GM23338 (cell line): ENCODE measurements around the gene JAKMIP1. TPM values are rescaled to one million over a fixed set of nuclear protein-coding genes. Genes with fewer than 3 reads are reported as not detected.
A peak's percentile ranks its signal among the peaks of the same experiment; 100 is the strongest.

Experiments used
- ATAC-seq: fragments of 200-7000 bp; cut with Tn5 transposase; 3 replicates; pipeline ENCODE4 v1.9.1; 2020
- DNase-seq: peaks from one replicate; pipeline ENCODE4 v3.0.0-alpha.2; 2015; ENCODE audit warnings: low spot score
- H2AFZ ChIP-seq: fragments of 200-600 bp; sonication (generic); 2 replicates; pipeline ENCODE4 v1.8.0; 2016; ENCODE audit warnings: antibody characterized with exemption, mild to moderate bottlenecking, moderate library complexity
- H3F3A ChIP-seq: fragments of 200-600 bp; sonication (generic); replicated peaks from 2 replicates; pipeline ENCODE4 v1.8.0; 2017; ENCODE audit warnings: antibody characterized with exemption, mixed run types, low read depth
- H3K27ac ChIP-seq: fragments of 200-600 bp; sonication (generic); 2 replicates; pipeline ENCODE4 v1.6.1; 2016; ENCODE audit warnings: low read depth
- H3K27me3 ChIP-seq: fragments of 200-600 bp; sonication (generic); 2 replicates; pipeline ENCODE4 v1.8.0; 2016; ENCODE audit warnings: mild to moderate bottlenecking, mixed run types, moderate library complexity; ENCODE audit not compliant: insufficient read depth
- H3K36me3 ChIP-seq: fragments of 200-600 bp; sonication (generic); 2 replicates; pipeline ENCODE4 v1.8.0; 2016; ENCODE audit warnings: mild to moderate bottlenecking; ENCODE audit not compliant: insufficient read depth
- H3K4me1 ChIP-seq: fragments of 200-600 bp; sonication (generic); 2 replicates; pipeline ENCODE4 v1.8.0; 2016; ENCODE audit warnings: mild to moderate bottlenecking, moderate library complexity; ENCODE audit not compliant: insufficient read depth
- H3K4me2 ChIP-seq: fragments of 200-600 bp; sonication (generic); 2 replicates; pipeline ENCODE4 v1.7.1; 2017; ENCODE audit warnings: mixed run types
- H3K4me3 ChIP-seq: fragments of 200-600 bp; sonication (generic); 2 replicates; pipeline ENCODE4 v1.6.1; 2016; ENCODE audit warnings: mixed run types
- H3K79me2 ChIP-seq: fragments of 200-600 bp; sonication (generic); replicated peaks from 2 replicates; pipeline ENCODE4 v1.8.0; 2017; ENCODE audit warnings: mild to moderate bottlenecking; ENCODE audit not compliant: insufficient read depth
- H3K9me2 ChIP-seq: fragments of 200-600 bp; sonication (generic); 2 replicates; pipeline ENCODE4 v1.8.0; 2017; ENCODE audit not compliant: insufficient read depth
- H4K20me1 ChIP-seq: fragments of 200-600 bp; sonication (generic); replicated peaks from 2 replicates; pipeline ENCODE4 v1.8.0; 2017; ENCODE audit warnings: mild to moderate bottlenecking; ENCODE audit not compliant: insufficient read depth
- H3K27ac Mint-ChIP-seq: 2 replicates; pipeline ENCODE4 v1.8.0; 2020; ENCODE audit warnings: inconsistent platforms, mild to moderate bottlenecking, moderate library complexity, mixed read lengths
- H3K27me3 Mint-ChIP-seq: 3 replicates; pipeline ENCODE4 v1.8.0; 2022; ENCODE audit warnings: low read depth, mild to moderate bottlenecking, moderate library complexity, mixed read lengths, inconsistent platforms; ENCODE audit not compliant: insufficient read depth, poor library complexity
- H3K36me3 Mint-ChIP-seq: 3 replicates; pipeline ENCODE4 v1.8.0; 2021; ENCODE audit warnings: low read depth, mild to moderate bottlenecking, inconsistent platforms, moderate library complexity, mixed read lengths
- H3K4me1 Mint-ChIP-seq: 3 replicates; pipeline ENCODE4 v1.8.0; 2020; ENCODE audit warnings: mild to moderate bottlenecking, inconsistent platforms, mixed read lengths
- H3K4me3 Mint-ChIP-seq: 3 replicates; pipeline ENCODE4 v1.8.0; 2021; ENCODE audit warnings: moderate library complexity, mild to moderate bottlenecking, inconsistent platforms, mixed read lengths
- H3K9me3 Mint-ChIP-seq: 3 replicates; pipeline ENCODE4 v1.8.0; 2020; ENCODE audit warnings: moderate library complexity, mild to moderate bottlenecking, inconsistent platforms, mixed read lengths
- CREB1 ChIP-seq: fragments of 250-450 bp; sonication (Bioruptor Pico); IDR thresholded peaks from 2 replicates; pipeline ENCODE4 v1.5.0; 2020; ENCODE audit warnings: low read depth, mild to moderate bottlenecking, moderate library complexity
- CTCF ChIP-seq, 2 experiments: fragments of 200-600 bp in 1 of 2; sonication (generic) in 1 of 2; conservative IDR thresholded peaks; 2 replicates each; pipeline versions ENCODE4 v1.5.1 to v1.6.1; 2016 to 2017; ENCODE audit warnings: antibody characterized with exemption in 2 of 2, low read depth in 2 of 2, mild to moderate bottlenecking in 2 of 2, moderate library complexity in 1 of 2
- EZH2 ChIP-seq: fragments of 200-600 bp; sonication (generic); IDR thresholded peaks from one replicate; pipeline ENCODE4 v1.8.0; 2017; ENCODE audit warnings: antibody characterized with exemption, mild to moderate bottlenecking, low read depth; ENCODE audit not compliant: unreplicated experiment
- EZH2phosphoT487 ChIP-seq: fragments of 200-600 bp; sonication (generic); IDR thresholded peaks from one replicate; pipeline ENCODE4 v1.8.1; 2018; ENCODE audit warnings: antibody characterized with exemption; ENCODE audit not compliant: unreplicated experiment
- JUNB ChIP-seq: IDR thresholded peaks from one replicate; pipeline ENCODE4 v1.6.1; 2016; ENCODE audit warnings: antibody characterized with exemption; ENCODE audit not compliant: unreplicated experiment
- NANOG ChIP-seq: IDR thresholded peaks from 2 replicates; pipeline ENCODE4 v1.6.1; 2016; ENCODE audit warnings: antibody characterized with exemption, borderline replicate concordance
- POLR2AphosphoS5 ChIP-seq: IDR thresholded peaks from 2 replicates; pipeline ENCODE4 v1.6.1; 2016; ENCODE audit warnings: antibody characterized with exemption, low read depth
- STAT1 ChIP-seq: IDR thresholded peaks from one replicate; pipeline ENCODE4 v1.6.1; 2016; ENCODE audit warnings: antibody characterized with exemption; ENCODE audit not compliant: unreplicated experiment
- ZNF114 ChIP-seq: fragments of 250-450 bp; sonication (Bioruptor Pico); IDR thresholded peaks from 2 replicates; pipeline ENCODE4 v1.5.0; 2020; ENCODE audit warnings: mild to moderate bottlenecking, moderate library complexity
- ZNF331 ChIP-seq: fragments of 250-450 bp; sonication (Bioruptor Pico); IDR thresholded peaks from 2 replicates; pipeline ENCODE4 v1.5.0; 2020; ENCODE audit warnings: low read depth, mild to moderate bottlenecking, moderate library complexity
- ZNF462 ChIP-seq: fragments of 250-450 bp; sonication (Bioruptor Pico); IDR thresholded peaks from 2 replicates; pipeline ENCODE4 v1.5.0; 2020; ENCODE audit warnings: mild to moderate bottlenecking, moderate library complexity
- polyA plus RNA-seq: library from polyadenylated mRNA; unstranded; fragments of >200 nt; fragmentation: Nextera tagmentation; extraction: Ambion mirVana; gene quantifications from 2 replicates; pipeline ENCODE4 v1.2.1, GENCODE V29; 2016
- total RNA-seq: library from RNA; depleted of rRNA; stranded (reverse); fragments of >200 nt; shearing (Covaris generic); gene quantifications from 2 replicates; pipeline ENCODE4 v1.2.3, GENCODE V29; 2014
- TF ChIP-seq, protein P1 (sequence below): IDR thresholded peaks from 2 replicates; pipeline ENCODE4 v1.6.1; 2016; ENCODE audit warnings: antibody characterized with exemption
- TF ChIP-seq, protein P2 (sequence below): IDR thresholded peaks from one replicate; pipeline ENCODE4 v1.6.1; 2018; ENCODE audit warnings: antibody characterized with exemption; ENCODE audit not compliant: unreplicated experiment

The JAKMIP1 gene
- total and polyA plus RNA-seq, 2 experiments from 2014 or later: 4.6 to 5.1 TPM

- H3F3A ChIP-seq: 0 out of 2 replicates have a peak, but pooled peaks cover 4% of the 10 kb centered on the region
- peak overlapping the region; percentile 73; the same call in 1 of the 2 replicates for H3K4me3 ChIP-seq
- Mint-ChIP-seq H3K4me1 (peaks cover 26% of the 10 kb centered on the region), H3K27me3 (peaks cover 20% of the 10 kb centered on the region), H3K9me3 (peaks cover 7% of the 10 kb centered on the region; the same call in 2 of the 3 replicates), H3K36me3 (no peaks in the 10 kb centered on the region), H3K27ac (no peak overlapping the region), H3K4me3 (peak overlapping the region; percentile 58)
- no peak for ATAC-seq
- peaks cover 13% of the 10 kb centered on the region for H3K4me1 ChIP-seq
- H3K36me3 ChIP-seq: no peaks in the 10 kb centered on the region
- peaks cover 4% of the 10 kb centered on the region; the same call in 1 of the 2 replicates for H4K20me1 ChIP-seq
- H3K9me2 ChIP-seq: no peaks in the 10 kb centered on the region
- H3K27me3 ChIP-seq: peaks cover 13% of the 10 kb centered on the region
- H3K79me2 ChIP-seq: peaks cover 2% of the 10 kb centered on the region; the same call in 1 of the 2 replicates
- no peak overlapping the region for H2AFZ ChIP-seq
- H3K27ac ChIP-seq: no peak overlapping the region
- TF ChIP-seq POLR2AphosphoS5 (no peak), STAT1 (no peak), EZH2 (no peak), CREB1 (CRISPR knock-in tag) (no peak), ZNF331 (no peak), ZNF114 (CRISPR knock-in tag) (no peak), NANOG (no peak), ZNF462 (no peak), EZH2phosphoT487 (no peak), JUNB (no peak), CTCF (conservative IDR thresholded peaks at IDR 0.05; ENCODE audit: low read depth in 2 of 2) (no peak)
- TF ChIP-seq, protein P1, sequence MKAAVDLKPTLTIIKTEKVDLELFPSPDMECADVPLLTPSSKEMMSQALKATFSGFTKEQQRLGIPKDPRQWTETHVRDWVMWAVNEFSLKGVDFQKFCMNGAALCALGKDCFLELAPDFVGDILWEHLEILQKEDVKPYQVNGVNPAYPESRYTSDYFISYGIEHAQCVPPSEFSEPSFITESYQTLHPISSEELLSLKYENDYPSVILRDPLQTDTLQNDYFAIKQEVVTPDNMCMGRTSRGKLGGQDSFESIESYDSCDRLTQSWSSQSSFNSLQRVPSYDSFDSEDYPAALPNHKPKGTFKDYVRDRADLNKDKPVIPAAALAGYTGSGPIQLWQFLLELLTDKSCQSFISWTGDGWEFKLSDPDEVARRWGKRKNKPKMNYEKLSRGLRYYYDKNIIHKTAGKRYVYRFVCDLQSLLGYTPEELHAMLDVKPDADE: no peak
- TF ChIP-seq, protein P2, sequence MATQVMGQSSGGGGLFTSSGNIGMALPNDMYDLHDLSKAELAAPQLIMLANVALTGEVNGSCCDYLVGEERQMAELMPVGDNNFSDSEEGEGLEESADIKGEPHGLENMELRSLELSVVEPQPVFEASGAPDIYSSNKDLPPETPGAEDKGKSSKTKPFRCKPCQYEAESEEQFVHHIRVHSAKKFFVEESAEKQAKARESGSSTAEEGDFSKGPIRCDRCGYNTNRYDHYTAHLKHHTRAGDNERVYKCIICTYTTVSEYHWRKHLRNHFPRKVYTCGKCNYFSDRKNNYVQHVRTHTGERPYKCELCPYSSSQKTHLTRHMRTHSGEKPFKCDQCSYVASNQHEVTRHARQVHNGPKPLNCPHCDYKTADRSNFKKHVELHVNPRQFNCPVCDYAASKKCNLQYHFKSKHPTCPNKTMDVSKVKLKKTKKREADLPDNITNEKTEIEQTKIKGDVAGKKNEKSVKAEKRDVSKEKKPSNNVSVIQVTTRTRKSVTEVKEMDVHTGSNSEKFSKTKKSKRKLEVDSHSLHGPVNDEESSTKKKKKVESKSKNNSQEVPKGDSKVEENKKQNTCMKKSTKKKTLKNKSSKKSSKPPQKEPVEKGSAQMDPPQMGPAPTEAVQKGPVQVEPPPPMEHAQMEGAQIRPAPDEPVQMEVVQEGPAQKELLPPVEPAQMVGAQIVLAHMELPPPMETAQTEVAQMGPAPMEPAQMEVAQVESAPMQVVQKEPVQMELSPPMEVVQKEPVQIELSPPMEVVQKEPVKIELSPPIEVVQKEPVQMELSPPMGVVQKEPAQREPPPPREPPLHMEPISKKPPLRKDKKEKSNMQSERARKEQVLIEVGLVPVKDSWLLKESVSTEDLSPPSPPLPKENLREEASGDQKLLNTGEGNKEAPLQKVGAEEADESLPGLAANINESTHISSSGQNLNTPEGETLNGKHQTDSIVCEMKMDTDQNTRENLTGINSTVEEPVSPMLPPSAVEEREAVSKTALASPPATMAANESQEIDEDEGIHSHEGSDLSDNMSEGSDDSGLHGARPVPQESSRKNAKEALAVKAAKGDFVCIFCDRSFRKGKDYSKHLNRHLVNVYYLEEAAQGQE: no peak
- DNase-seq: no peak
- H3K4me2 ChIP-seq: no peak overlapping the region
Observed at GRCh38 chr4:6201580-6202091, 1.3 kb upstream of the JAKMIP1 start.
